DND-41 (cell line): Measurements from ENCODE around the gene NRCAM.

Source experiments
- ATAC-seq: fragments of 200-7000 bp; cut with Tn5 transposase; 3 replicates; pipeline ENCODE4 v1.9.1; 2021; ENCODE audit warnings: low read depth; ENCODE audit not compliant: insufficient read depth
- DNase-seq: peaks from one replicate; pipeline ENCODE4 v3.0.0-alpha.2; 2020
- H2AFZ ChIP-seq: 2 replicates; pipeline ENCODE4 v1.6.0; 2012; ENCODE audit warnings: low read depth, low read length
- H3K27ac ChIP-seq: 2 replicates; pipeline ENCODE4 v1.5.1; 2012; ENCODE audit warnings: low read length, inconsistent platforms
- H3K27me3 ChIP-seq: fragments of 200-600 bp; sonication (generic); 2 replicates; pipeline ENCODE4 v1.6.0; 2012; ENCODE audit warnings: low read length, mild to moderate bottlenecking, inconsistent platforms; ENCODE audit not compliant: insufficient read depth, poor library complexity
- H3K36me3 ChIP-seq: 2 replicates; pipeline ENCODE4 v1.5.1; 2012; ENCODE audit warnings: low read length, inconsistent platforms; ENCODE audit not compliant: insufficient read depth
- H3K4me1 ChIP-seq: 2 replicates; pipeline ENCODE4 v1.5.1; 2012; ENCODE audit warnings: mild to moderate bottlenecking, low read length; ENCODE audit not compliant: insufficient read depth
- H3K4me2 ChIP-seq: 2 replicates; pipeline ENCODE4 v1.6.0; 2012; ENCODE audit warnings: mild to moderate bottlenecking, moderate library complexity, low read length, inconsistent platforms; ENCODE audit not compliant: insufficient read depth
- H3K4me3 ChIP-seq, 2 experiments: fragments of 200-600 bp in 1 of 2; shearing (Covaris generic) in 1 of 2; 2 replicates each; pipeline ENCODE4 v1.5.1; 2012 to 2016; ENCODE audit warnings: inconsistent platforms in 2 of 2, low read length in 2 of 2, mild to moderate bottlenecking in 2 of 2, low read depth in 1 of 2, moderate library complexity in 1 of 2
- H3K79me2 ChIP-seq: 2 replicates; pipeline ENCODE4 v1.6.0; 2012; ENCODE audit warnings: low read length, inconsistent platforms; ENCODE audit not compliant: insufficient read depth
- H3K9ac ChIP-seq: 2 replicates; pipeline ENCODE4 v1.6.0; 2012; ENCODE audit warnings: low read depth, mild to moderate bottlenecking, inconsistent platforms, low read length, moderate library complexity
- H3K9me3 ChIP-seq: 2 replicates; pipeline ENCODE4 v1.5.1; 2012; ENCODE audit warnings: low read length, moderate library complexity, mild to moderate bottlenecking, inconsistent platforms; ENCODE audit not compliant: insufficient read depth, severe bottlenecking
- H4K20me1 ChIP-seq: 2 replicates; pipeline ENCODE4 v1.6.0; 2012; ENCODE audit warnings: low read length; ENCODE audit not compliant: insufficient read depth
- EZH2 ChIP-seq: IDR thresholded peaks from 3 replicates; pipeline ENCODE4 v1.6.1; 2012; ENCODE audit warnings: borderline replicate concordance, low read depth, mild to moderate bottlenecking, moderate library complexity, low read length, inconsistent platforms; ENCODE audit not compliant: severe bottlenecking
- TF ChIP-seq, protein P1 (sequence below): IDR thresholded peaks from 2 replicates; pipeline ENCODE4 v1.5.1; 2012; ENCODE audit warnings: borderline replicate concordance, low read length, moderate library complexity, mild to moderate bottlenecking; ENCODE audit not compliant: poor library complexity, severe bottlenecking; ENCODE audit errors: extremely low read depth

The NRCAM gene

DNA sequence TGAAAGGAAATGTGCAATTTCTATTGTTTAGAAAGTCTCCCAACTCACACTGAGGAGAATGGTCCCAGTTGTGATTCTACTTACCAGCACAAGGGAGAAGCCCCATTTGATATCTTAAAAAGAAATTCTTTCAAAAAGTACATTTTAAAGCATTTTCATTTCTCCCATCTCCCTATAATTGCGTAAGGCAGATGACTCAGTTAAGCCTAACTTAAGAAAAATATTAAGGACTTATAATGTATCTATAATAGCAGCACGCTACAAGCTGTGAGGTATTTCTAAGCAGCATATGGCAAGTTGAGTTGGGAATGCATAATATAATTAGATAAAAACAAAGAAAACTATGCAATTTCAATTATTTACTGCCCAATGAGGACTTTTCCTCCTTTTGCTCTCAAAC lies 8.5 kb upstream of the NRCAM start:
- Histone ChIP-seq H3K36me3 (no peaks in the 10 kb centered on the region), H3K4me1 (peaks cover 11% of the 10 kb centered on the region), H4K20me1 (no peaks in the 10 kb centered on the region), H3K9ac (no peak overlapping the region), H3K79me2 (no peaks in the 10 kb centered on the region), H3K27me3 (no peaks in the 10 kb centered on the region), H2AFZ (no peak overlapping the region), H3K27ac (no peak overlapping the region), H3K4me3 (no peak overlapping the region), H3K9me3 (no peaks in the 10 kb centered on the region), H3K4me2 (no peak overlapping the region)
- no peak for TF ChIP-seq EZH2
- TF ChIP-seq, protein P1, sequence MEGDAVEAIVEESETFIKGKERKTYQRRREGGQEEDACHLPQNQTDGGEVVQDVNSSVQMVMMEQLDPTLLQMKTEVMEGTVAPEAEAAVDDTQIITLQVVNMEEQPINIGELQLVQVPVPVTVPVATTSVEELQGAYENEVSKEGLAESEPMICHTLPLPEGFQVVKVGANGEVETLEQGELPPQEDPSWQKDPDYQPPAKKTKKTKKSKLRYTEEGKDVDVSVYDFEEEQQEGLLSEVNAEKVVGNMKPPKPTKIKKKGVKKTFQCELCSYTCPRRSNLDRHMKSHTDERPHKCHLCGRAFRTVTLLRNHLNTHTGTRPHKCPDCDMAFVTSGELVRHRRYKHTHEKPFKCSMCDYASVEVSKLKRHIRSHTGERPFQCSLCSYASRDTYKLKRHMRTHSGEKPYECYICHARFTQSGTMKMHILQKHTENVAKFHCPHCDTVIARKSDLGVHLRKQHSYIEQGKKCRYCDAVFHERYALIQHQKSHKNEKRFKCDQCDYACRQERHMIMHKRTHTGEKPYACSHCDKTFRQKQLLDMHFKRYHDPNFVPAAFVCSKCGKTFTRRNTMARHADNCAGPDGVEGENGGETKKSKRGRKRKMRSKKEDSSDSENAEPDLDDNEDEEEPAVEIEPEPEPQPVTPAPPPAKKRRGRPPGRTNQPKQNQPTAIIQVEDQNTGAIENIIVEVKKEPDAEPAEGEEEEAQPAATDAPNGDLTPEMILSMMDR, result no peak
- DNase-seq, result no peak
- ATAC-seq, result no peak

DNA sequence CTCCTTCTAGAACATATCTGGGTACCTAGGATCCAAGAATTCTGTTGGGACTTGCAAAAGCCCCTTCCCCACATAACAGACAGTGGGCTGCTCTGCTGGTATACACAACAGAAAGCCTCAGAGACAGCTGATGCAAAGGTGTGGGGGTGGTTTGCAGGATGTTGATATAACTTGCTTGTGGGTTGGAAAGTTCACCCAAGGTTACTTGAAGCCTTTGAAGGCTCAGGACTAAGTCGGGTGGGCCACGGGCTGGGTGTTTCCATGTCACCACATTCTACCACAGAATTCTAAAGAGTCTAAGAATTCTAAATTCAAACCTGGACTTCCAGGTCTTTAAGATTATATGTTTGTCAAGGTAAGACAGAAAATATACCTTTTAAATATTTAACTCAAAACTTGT lies 7.4 kb upstream of the NRCAM start:
- Histone ChIP-seq H3K36me3 (no peaks in the 10 kb centered on the region), H4K20me1 (no peaks in the 10 kb centered on the region), H3K27me3 (no peaks in the 10 kb centered on the region), H3K4me3 (no peak overlapping the region), H3K4me1 (peaks cover 11% of the 10 kb centered on the region), H3K9me3 (no peaks in the 10 kb centered on the region), H3K79me2 (no peaks in the 10 kb centered on the region), H3K9ac (no peak overlapping the region), H3K27ac (no peak overlapping the region), H2AFZ (no peak overlapping the region), H3K4me2 (no peak overlapping the region)
- DNase-seq (peak; percentile 26), ATAC-seq (peak; percentile 81)
- TF ChIP-seq, protein P1, result no peak
- no peak for TF ChIP-seq EZH2

DNA sequence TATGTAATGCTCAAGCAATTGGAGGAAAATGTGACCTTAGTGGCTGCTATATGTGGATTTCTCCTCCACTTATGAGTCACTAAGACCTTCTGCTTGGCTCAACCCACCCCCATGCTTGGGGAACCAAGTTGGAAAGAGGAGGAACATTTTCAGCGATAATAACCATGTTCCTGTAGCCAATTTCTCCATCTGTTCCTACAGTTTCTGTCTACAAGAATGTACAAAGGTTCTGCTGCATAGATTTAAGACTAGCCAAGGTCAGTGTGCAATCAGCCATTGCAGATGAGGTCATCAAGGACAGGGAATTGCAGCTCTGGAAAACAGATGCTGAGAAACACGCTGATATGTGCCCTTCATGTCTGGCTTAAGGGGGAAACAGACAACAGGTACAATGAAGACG lies 5.6 kb upstream of the NRCAM start:
- Histone ChIP-seq H3K79me2 (no peaks in the 10 kb centered on the region), H2AFZ (no peak overlapping the region), H3K36me3 (no peaks in the 10 kb centered on the region), H4K20me1 (no peaks in the 10 kb centered on the region), H3K4me3 (no peak overlapping the region), H3K27me3 (no peaks in the 10 kb centered on the region), H3K9ac (no peak overlapping the region), H3K9me3 (no peaks in the 10 kb centered on the region), H3K27ac (no peak overlapping the region), H3K4me1 (peaks cover 11% of the 10 kb centered on the region), H3K4me2 (no peak overlapping the region)
- DNase-seq (no peak), ATAC-seq (no peak)
- TF ChIP-seq, protein P1, result no peak
- TF ChIP-seq EZH2, result no peak

DNA sequence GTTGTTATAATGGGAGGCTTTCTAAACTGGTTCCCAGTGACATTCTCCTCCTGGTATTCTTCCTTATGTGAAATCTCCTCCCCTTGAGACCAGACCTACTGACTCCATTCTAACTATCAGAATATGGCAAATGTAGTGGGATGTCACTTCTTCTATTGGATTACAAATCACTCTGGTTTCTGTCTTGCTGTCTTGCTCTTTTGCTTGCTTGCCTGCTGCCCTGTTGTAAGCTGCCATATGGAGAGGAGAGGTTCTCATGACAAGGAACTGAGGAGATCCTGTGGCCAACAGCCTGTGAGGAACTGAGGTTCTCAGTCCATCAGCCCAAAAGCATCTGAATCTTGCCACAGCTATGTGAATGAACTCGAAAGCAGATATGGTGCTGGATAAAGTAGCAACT lies 4.7 kb upstream of the NRCAM start:
- no peak overlapping the region for H3K4me3 ChIP-seq

More for the DNA sequence above, 4.7 kb upstream of the NRCAM start:
- no peak overlapping the region for H3K27ac ChIP-seq
- peaks cover 11% of the 10 kb centered on the region for H3K4me1 ChIP-seq
- no peak overlapping the region for H3K9ac ChIP-seq
- ATAC-seq, result no peak
- no peak overlapping the region for H2AFZ ChIP-seq
- no peak overlapping the region for H3K4me2 ChIP-seq
- no peak for DNase-seq
- no peaks in the 10 kb centered on the region for H3K79me2 ChIP-seq
- H3K27me3 ChIP-seq, result no peaks in the 10 kb centered on the region
- H3K9me3 ChIP-seq, result no peaks in the 10 kb centered on the region
- no peaks in the 10 kb centered on the region for H4K20me1 ChIP-seq
- TF ChIP-seq, protein P1, result no peak
- TF ChIP-seq EZH2, result no peak
- H3K36me3 ChIP-seq, result no peaks in the 10 kb centered on the region
